Erythroblast (primary cell): ENCODE results near the gene SLC38A1.

Experiments used
- GATA1 ChIP-seq: IDR thresholded peaks from 2 replicates; pipeline ENCODE4 v1.6.1; 2011; ENCODE audit warnings: low read depth, mild to moderate bottlenecking, control low read depth, low read length, moderate library complexity
- POLR2A ChIP-seq: IDR thresholded peaks from 2 replicates; pipeline ENCODE4 v1.6.1; 2011; ENCODE audit warnings: mild to moderate bottlenecking, low read length

DNA sequence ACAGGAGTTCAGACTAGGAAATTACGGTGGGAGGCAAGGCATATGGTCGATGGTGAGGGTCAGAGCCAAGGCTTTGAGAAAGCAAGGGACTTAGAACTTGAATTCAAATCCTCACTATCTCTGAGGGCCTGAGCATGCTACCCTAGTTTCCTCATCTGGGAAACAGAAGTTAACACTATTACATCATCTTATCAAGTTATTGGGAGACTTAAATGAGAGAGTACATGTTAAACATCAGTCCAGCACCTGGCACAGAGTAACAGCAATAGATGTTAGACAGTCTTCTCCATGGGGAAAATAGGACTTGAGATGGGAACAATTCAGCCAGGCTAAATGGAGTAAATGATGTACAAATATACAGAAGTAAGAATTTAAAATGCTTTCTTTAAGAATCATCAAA lies 38.5 kb downstream of the SLC38A1 start:
- TF ChIP-seq POLR2A (no peak), GATA1 (no peak)
